Liver (tissue), 9 donors: ENCODE measurements around the gene USP6NL. TPM values are rescaled to one million over a fixed set of nuclear protein-coding genes. Genes with fewer than 3 reads are reported as not detected.

Source experiments
- DNase-seq: peaks from one replicate; pipeline ENCODE4 v3.0.0-alpha.2; 2017; ENCODE audit warnings: low spot score
- H3K27ac ChIP-seq, 2 donors: one replicate each; pipeline ENCODE4 v1.7.0; 2013; ENCODE audit warnings: inconsistent platforms in 2 of 2, low read length in 2 of 2, control low read depth in 1 of 2, low read depth in 1 of 2, mild to moderate bottlenecking in 1 of 2
- H3K27me3 ChIP-seq, 4 donors: one replicate each; pipeline versions ENCODE4 v1.6.1 to v1.7.0; 2013; ENCODE audit warnings: low read length in 3 of 4, inconsistent platforms in 1 of 4, mild to moderate bottlenecking in 1 of 4, moderate library complexity in 1 of 4; ENCODE audit not compliant: control insufficient read depth in 4 of 4, insufficient read depth in 4 of 4
- H3K36me3 ChIP-seq, 4 donors: one replicate each; pipeline versions ENCODE4 v1.6.1 to v1.7.0; 2013; ENCODE audit warnings: low read length in 3 of 4, mild to moderate bottlenecking in 3 of 4, low read depth in 1 of 4, moderate library complexity in 1 of 4; ENCODE audit not compliant: control insufficient read depth in 4 of 4, insufficient read depth in 3 of 4
- H3K4me1 ChIP-seq, 4 donors: one replicate each; pipeline versions ENCODE4 v1.6.1 to v1.7.0; 2013; ENCODE audit warnings: low read length in 3 of 4, mild to moderate bottlenecking in 3 of 4, moderate library complexity in 1 of 4; ENCODE audit not compliant: control insufficient read depth in 4 of 4, insufficient read depth in 4 of 4
- H3K4me3 ChIP-seq, 3 donors: one replicate each; pipeline versions ENCODE4 v1.6.1 to v1.7.0; 2013; ENCODE audit warnings: low read length in 3 of 3, control low read depth in 1 of 3, low read depth in 1 of 3, mild to moderate bottlenecking in 1 of 3
- H3K9ac ChIP-seq, 2 donors: one replicate each; pipeline ENCODE4 v1.7.0; 2013; ENCODE audit warnings: low read length in 2 of 2, mild to moderate bottlenecking in 2 of 2, moderate library complexity in 2 of 2, control low read depth in 1 of 2, low read depth in 1 of 2
- H3K9me3 ChIP-seq, 4 donors: one replicate each; pipeline versions ENCODE4 v1.6.1 to v1.7.0; 2013; ENCODE audit warnings: low read length in 3 of 4; ENCODE audit not compliant: control insufficient read depth in 4 of 4
- CTCF ChIP-seq: fragments of 150-350 bp; IDR thresholded peaks from 2 replicates; pipeline ENCODE4 v1.5.1; 2017; ENCODE audit warnings: improper control_type of control experiment, low read depth, low read length; ENCODE audit not compliant: missing input control
- EGR1 ChIP-seq, 2 donors: IDR thresholded peaks; 2 replicates each; pipeline ENCODE4 v1.6.1; 2016 to 2018; ENCODE audit warnings: antibody characterized with exemption in 2 of 2, low read depth in 2 of 2
- FOXA1 ChIP-seq: IDR thresholded peaks from 2 replicates; pipeline ENCODE4 v1.6.1; 2016; ENCODE audit warnings: antibody characterized with exemption
- FOXA2 ChIP-seq: IDR thresholded peaks from 2 replicates; pipeline ENCODE4 v1.6.1; 2016; ENCODE audit warnings: antibody characterized with exemption
- HNF4A ChIP-seq, 2 donors: conservative IDR thresholded peaks; 2 replicates each; pipeline ENCODE4 v1.6.1; 2016; ENCODE audit warnings: antibody characterized with exemption in 2 of 2, mild to moderate bottlenecking in 2 of 2
- HNF4G ChIP-seq: IDR thresholded peaks from 2 replicates; pipeline ENCODE4 v1.6.1; 2016; ENCODE audit warnings: antibody characterized with exemption
- JUND ChIP-seq, 2 donors: IDR thresholded peaks; 2 replicates each; pipeline ENCODE4 v1.6.1; 2016; ENCODE audit warnings: antibody characterized with exemption in 2 of 2
- NR2F2 ChIP-seq: IDR thresholded peaks from 2 replicates; pipeline ENCODE4 v1.6.1; 2016; ENCODE audit warnings: antibody characterized with exemption
- RAD21 ChIP-seq, 2 donors: IDR thresholded peaks; 2 replicates each; pipeline ENCODE4 v1.6.1; 2016; ENCODE audit warnings: antibody characterized with exemption in 2 of 2, mild to moderate bottlenecking in 2 of 2
- RXRA ChIP-seq, 2 donors: IDR thresholded peaks; 2 replicates each; pipeline ENCODE4 v1.6.1; 2017 to 2018; ENCODE audit warnings: antibody characterized with exemption in 2 of 2, mild to moderate bottlenecking in 1 of 2
- SP1 ChIP-seq: IDR thresholded peaks from 2 replicates; pipeline ENCODE4 v1.6.1; 2018; ENCODE audit warnings: antibody characterized with exemption, mild to moderate bottlenecking
- TAF1 ChIP-seq: conservative IDR thresholded peaks from 2 replicates; pipeline ENCODE4 v1.6.1; 2016; ENCODE audit warnings: antibody characterized with exemption, mild to moderate bottlenecking
- YY1 ChIP-seq: IDR thresholded peaks from 2 replicates; pipeline ENCODE4 v1.6.1; 2016; ENCODE audit warnings: antibody characterized with exemption, mild to moderate bottlenecking
- WGBS: extraction: QIAGEN DNeasy Blood & Tissue Kit; methylation state at CpG from one replicate; pipeline ENCODE4 v1.1.7; 2013; 5-methylcytosine and 5-hydroxymethylcytosine counted together
- polyA plus RNA-seq, 2 donors: library from polyadenylated mRNA; stranded (reverse) in 1 of 2; unstranded in 1 of 2; fragments of 200-250 nt in 1 of 2; fragments of >200 nt in 1 of 2; fragmentation: Nextera tagmentation in 1 of 2; extraction: Ambion mirVana in 1 of 2; gene quantifications; one replicate each; pipeline versions ENCODE4 v1.2.1 to v1.2.3, GENCODE V29; 2013 to 2015
- total RNA-seq, 2 donors: library from RNA; depleted of rRNA; stranded (reverse); fragments of >200 nt; gene quantifications; one replicate each; pipeline ENCODE4 v1.2.3, GENCODE V29; 2014
- TF ChIP-seq, protein P1 (sequence below): IDR thresholded peaks from 2 replicates; pipeline ENCODE4 v1.6.1; 2016; ENCODE audit warnings: antibody characterized with exemption
- TF ChIP-seq, protein P2 (sequence below): IDR thresholded peaks from 2 replicates; pipeline ENCODE4 v1.6.1; 2016; ENCODE audit warnings: antibody characterized with exemption
- TF ChIP-seq, protein P3 (sequence below): IDR thresholded peaks from 2 replicates; pipeline ENCODE4 v1.6.1; 2016; ENCODE audit warnings: antibody characterized with exemption
- TF ChIP-seq, protein P4 (sequence below): IDR thresholded peaks from 2 replicates; pipeline ENCODE4 v1.6.1; 2016; ENCODE audit warnings: antibody characterized with exemption, mild to moderate bottlenecking
- donor health status: healthy.
- donor health status: healthy.
- donor health status: healthy.
- donor health status: healthy.
- donor health status: healthy.

USP6NL gene
- total and polyA plus RNA-seq, 4 donors, result 3.8 to 15.0 (median 10.2) TPM

GRCh38 chr10:11625019-11625735 is 13.7 kb upstream of the USP6NL start:
- Histone ChIP-seq H3K36me3 (no peaks in the 10 kb centered on the region), H3K9me3 (no peaks in the 10 kb centered on the region), H3K27ac (no peak overlapping the region), H3K27me3 (no peaks in the 10 kb centered on the region), H3K4me3 (no peak overlapping the region), H3K4me1 (no peaks in the 10 kb centered on the region), H3K9ac (no peak overlapping the region)
- no peak for DNase-seq
- TF ChIP-seq, protein P1, sequence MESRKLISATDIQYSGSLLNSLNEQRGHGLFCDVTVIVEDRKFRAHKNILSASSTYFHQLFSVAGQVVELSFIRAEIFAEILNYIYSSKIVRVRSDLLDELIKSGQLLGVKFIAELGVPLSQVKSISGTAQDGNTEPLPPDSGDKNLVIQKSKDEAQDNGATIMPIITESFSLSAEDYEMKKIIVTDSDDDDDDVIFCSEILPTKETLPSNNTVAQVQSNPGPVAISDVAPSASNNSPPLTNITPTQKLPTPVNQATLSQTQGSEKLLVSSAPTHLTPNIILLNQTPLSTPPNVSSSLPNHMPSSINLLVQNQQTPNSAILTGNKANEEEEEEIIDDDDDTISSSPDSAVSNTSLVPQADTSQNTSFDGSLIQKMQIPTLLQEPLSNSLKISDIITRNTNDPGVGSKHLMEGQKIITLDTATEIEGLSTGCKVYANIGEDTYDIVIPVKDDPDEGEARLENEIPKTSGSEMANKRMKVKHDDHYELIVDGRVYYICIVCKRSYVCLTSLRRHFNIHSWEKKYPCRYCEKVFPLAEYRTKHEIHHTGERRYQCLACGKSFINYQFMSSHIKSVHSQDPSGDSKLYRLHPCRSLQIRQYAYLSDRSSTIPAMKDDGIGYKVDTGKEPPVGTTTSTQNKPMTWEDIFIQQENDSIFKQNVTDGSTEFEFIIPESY, result no peak
- no peak for TF ChIP-seq JUND (IDR thresholded peaks at IDR 0.05)
- TF ChIP-seq FOXA1, result no peak
- TF ChIP-seq FOXA2, result no peak
- TF ChIP-seq, protein P2, sequence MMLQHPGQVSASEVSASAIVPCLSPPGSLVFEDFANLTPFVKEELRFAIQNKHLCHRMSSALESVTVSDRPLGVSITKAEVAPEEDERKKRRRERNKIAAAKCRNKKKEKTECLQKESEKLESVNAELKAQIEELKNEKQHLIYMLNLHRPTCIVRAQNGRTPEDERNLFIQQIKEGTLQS, result no peak
- no peak for TF ChIP-seq HNF4A (conservative IDR thresholded peaks at IDR 0.05)
- no peak for TF ChIP-seq HNF4G
- WGBS, result 84% methylated on average over 9 of the region's 9 CpGs

- Histone ChIP-seq H3K4me1 (peaks cover 0 to 6% (median 1%) of the 10 kb centered on the region in 4 donors), H3K27me3 (no peaks in the 10 kb centered on the region), H3K4me3 (peak overlapping the region in 1 of 3 donors; percentile 1), H3K27ac (no peak overlapping the region), H3K36me3 (no peaks in the 10 kb centered on the region), H3K9ac (no peak overlapping the region), H3K9me3 (no peaks in the 10 kb centered on the region)
- no peak for DNase-seq
- TF ChIP-seq NR2F2, result no peak
- no peak for TF ChIP-seq EGR1 (IDR thresholded peaks at IDR 0.05; ENCODE audit: low read depth in 2 of 2)
- TF ChIP-seq FOXA1, result no peak
- TF ChIP-seq, protein P3, sequence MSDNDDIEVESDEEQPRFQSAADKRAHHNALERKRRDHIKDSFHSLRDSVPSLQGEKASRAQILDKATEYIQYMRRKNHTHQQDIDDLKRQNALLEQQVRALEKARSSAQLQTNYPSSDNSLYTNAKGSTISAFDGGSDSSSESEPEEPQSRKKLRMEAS, result no peak
- no peak for TF ChIP-seq YY1
- TF ChIP-seq HNF4G, result no peak
- TF ChIP-seq JUND (IDR thresholded peaks at IDR 0.05), result no peak
- TF ChIP-seq RXRA (IDR thresholded peaks at IDR 0.05), result no peak
- no peak for TF ChIP-seq TAF1
- TF ChIP-seq CTCF, result no peak
- TF ChIP-seq, protein P4, sequence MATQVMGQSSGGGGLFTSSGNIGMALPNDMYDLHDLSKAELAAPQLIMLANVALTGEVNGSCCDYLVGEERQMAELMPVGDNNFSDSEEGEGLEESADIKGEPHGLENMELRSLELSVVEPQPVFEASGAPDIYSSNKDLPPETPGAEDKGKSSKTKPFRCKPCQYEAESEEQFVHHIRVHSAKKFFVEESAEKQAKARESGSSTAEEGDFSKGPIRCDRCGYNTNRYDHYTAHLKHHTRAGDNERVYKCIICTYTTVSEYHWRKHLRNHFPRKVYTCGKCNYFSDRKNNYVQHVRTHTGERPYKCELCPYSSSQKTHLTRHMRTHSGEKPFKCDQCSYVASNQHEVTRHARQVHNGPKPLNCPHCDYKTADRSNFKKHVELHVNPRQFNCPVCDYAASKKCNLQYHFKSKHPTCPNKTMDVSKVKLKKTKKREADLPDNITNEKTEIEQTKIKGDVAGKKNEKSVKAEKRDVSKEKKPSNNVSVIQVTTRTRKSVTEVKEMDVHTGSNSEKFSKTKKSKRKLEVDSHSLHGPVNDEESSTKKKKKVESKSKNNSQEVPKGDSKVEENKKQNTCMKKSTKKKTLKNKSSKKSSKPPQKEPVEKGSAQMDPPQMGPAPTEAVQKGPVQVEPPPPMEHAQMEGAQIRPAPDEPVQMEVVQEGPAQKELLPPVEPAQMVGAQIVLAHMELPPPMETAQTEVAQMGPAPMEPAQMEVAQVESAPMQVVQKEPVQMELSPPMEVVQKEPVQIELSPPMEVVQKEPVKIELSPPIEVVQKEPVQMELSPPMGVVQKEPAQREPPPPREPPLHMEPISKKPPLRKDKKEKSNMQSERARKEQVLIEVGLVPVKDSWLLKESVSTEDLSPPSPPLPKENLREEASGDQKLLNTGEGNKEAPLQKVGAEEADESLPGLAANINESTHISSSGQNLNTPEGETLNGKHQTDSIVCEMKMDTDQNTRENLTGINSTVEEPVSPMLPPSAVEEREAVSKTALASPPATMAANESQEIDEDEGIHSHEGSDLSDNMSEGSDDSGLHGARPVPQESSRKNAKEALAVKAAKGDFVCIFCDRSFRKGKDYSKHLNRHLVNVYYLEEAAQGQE, result no peak
- TF ChIP-seq SP1, result no peak
- TF ChIP-seq RAD21 (IDR thresholded peaks at IDR 0.05), result no peak
- no peak for TF ChIP-seq FOXA2
- no peak for TF ChIP-seq HNF4A (conservative IDR thresholded peaks at IDR 0.05)
These were observed 5.8 kb upstream of the USP6NL start for GRCh38 chr10:11617233-11617632.
